Effector memory CD4-positive, alpha-beta T cell (primary cell): Measurements from ENCODE around the gene UCK1.

Experiments
- DNase-seq, 3 donors: peaks; one replicate each; pipeline ENCODE4 v3.0.0-alpha.2; 2020
- H3K27ac ChIP-seq: 2 replicates; pipeline ENCODE4 v1.7.0; 2013; ENCODE audit warnings: mild to moderate bottlenecking, low read length, moderate library complexity; ENCODE audit not compliant: insufficient read depth, poor library complexity, severe bottlenecking
- H3K27me3 ChIP-seq: replicated peaks from 2 replicates; pipeline ENCODE4 v1.7.0; 2013; ENCODE audit warnings: mild to moderate bottlenecking, low read length; ENCODE audit not compliant: insufficient read depth, control insufficient read depth, poor library complexity, severe bottlenecking
- H3K36me3 ChIP-seq: 2 replicates; pipeline ENCODE4 v1.7.0; 2013; ENCODE audit warnings: mild to moderate bottlenecking, low read length, moderate library complexity; ENCODE audit not compliant: control insufficient read depth, insufficient read depth
- H3K4me1 ChIP-seq: 2 replicates; pipeline ENCODE4 v1.7.0; 2013; ENCODE audit warnings: low read length, mild to moderate bottlenecking; ENCODE audit not compliant: control insufficient read depth, insufficient read depth, poor library complexity, severe bottlenecking
- H3K4me3 ChIP-seq: 2 replicates; pipeline ENCODE4 v1.7.0; 2013; ENCODE audit warnings: low read length, low read depth, mild to moderate bottlenecking; ENCODE audit not compliant: insufficient read depth, poor library complexity, severe bottlenecking
- H3K9me3 ChIP-seq: 2 replicates; pipeline ENCODE4 v1.7.0; 2013; ENCODE audit warnings: mild to moderate bottlenecking, low read length, moderate library complexity; ENCODE audit not compliant: control insufficient read depth

The UCK1 gene

DNA sequence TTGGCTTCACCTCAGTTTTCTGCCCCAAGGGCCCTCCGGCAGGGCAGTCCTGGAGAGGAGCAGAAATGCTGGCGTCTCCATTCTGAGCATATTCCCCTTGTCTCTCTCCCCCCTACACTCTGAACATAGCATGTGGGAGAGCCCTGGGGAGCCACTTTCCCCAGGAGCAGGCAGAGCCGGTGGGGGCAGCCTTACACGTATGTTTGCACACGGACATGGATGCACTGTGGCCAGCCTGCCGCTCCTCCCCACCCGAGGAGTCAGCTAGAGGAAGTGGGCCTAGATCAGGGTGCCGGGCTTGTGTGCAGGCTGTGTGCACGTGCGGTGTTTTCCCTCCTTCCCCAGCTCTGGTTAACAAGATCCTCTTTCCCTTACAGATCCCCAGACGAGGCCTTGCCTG, 53.7 kb downstream of the UCK1 start:
- Histone ChIP-seq H3K36me3 (peaks cover 90% of the 10 kb centered on the region), H3K4me1 (no peaks in the 10 kb centered on the region), H3K27me3 (no peaks in the 10 kb centered on the region), H3K9me3 (no peaks in the 10 kb centered on the region), H3K4me3 (no peak overlapping the region), H3K27ac (no peak overlapping the region)
- no peak for DNase-seq

- H3K4me3 ChIP-seq: no peak overlapping the region
- H3K27ac ChIP-seq: no peak overlapping the region
- no peaks in the 10 kb centered on the region for H3K9me3 ChIP-seq
- H3K4me1 ChIP-seq: no peaks in the 10 kb centered on the region
- no peaks in the 10 kb centered on the region for H3K27me3 ChIP-seq
- peaks cover 89% of the 10 kb centered on the region for H3K36me3 ChIP-seq
- no peak for DNase-seq
These were observed 54.2 kb downstream of the UCK1 start for GRCh38 chr9:131476777-131477345.

GRCh38 chr9:131475956-131476776, 54.9 kb downstream of the UCK1 start:
- no peak overlapping the region for H3K27ac ChIP-seq
- H3K4me3 ChIP-seq: no peak overlapping the region
- DNase-seq: no peak
- no peaks in the 10 kb centered on the region for H3K4me1 ChIP-seq
- H3K36me3 ChIP-seq: peaks cover 90% of the 10 kb centered on the region
- H3K9me3 ChIP-seq: no peaks in the 10 kb centered on the region
- no peaks in the 10 kb centered on the region for H3K27me3 ChIP-seq

DNA sequence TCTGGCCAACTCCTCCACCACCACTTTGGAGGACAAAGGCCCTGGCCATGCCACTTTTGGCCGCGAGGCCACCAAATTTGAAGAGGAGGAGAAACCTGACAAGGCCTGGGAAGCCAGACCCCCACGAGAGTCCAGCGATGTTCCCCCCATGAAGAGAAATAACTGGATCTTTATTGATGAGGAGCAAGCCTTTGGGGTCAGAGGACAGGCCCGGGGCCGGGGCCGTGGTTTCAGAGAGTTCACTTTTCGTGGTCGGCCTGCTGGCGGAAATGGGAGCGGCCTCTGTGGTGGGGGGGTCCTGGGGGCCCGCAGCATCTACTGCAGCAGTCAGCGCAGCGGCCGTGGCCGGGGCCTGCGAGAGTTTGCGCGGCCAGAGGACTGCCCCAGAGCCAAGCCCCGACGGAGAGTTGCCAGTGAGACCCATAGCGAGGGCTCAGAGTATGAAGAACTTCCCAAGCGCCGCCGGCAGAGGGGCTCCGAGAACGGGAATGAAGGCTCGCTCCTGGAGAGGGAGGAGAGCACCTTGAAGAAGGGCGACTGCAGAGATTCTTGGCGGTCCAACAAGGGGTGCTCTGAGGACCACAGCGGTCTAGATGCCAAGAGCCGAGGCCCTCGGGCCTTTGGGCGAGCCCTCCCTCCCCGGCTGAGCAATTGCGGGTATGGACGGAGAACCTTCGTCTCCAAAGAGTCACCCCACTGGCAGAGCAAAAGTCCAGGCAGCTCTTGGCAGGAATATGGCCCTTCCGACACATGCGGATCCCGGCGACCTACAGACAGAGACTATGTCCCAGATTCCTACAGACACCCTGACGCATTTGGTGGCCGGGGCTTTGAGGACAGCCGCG, 55.7 kb downstream of the UCK1 start:
- Histone ChIP-seq H3K27me3 (no peaks in the 10 kb centered on the region), H3K4me3 (no peak overlapping the region), H3K4me1 (no peaks in the 10 kb centered on the region), H3K9me3 (no peaks in the 10 kb centered on the region), H3K27ac (no peak overlapping the region), H3K36me3 (peaks cover 92% of the 10 kb centered on the region)
- no peak for DNase-seq

DNA sequence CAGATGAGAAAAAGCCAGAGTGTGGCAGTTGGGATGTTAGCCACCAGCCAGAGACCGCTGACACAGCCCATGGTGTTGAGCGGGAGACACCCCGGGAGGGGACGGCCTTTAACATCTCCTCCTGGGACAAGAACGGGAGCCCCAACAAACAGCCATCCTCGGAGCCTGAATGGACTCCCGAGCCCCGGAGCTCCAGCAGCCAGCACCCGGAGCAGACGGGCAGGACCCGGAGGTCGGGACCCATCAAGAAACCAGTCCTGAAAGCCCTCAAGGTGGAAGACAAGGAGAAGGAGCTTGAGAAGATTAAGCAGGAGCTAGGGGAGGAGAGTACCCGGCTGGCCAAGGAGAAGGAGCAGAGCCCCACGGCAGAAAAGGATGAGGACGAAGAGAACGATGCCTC, 56.4 kb downstream of the UCK1 start:
- DNase-seq: no peak
- Histone ChIP-seq H3K36me3 (peaks cover 92% of the 10 kb centered on the region), H3K4me1 (no peaks in the 10 kb centered on the region), H3K9me3 (no peaks in the 10 kb centered on the region), H3K4me3 (no peak overlapping the region), H3K27me3 (no peaks in the 10 kb centered on the region), H3K27ac (no peak overlapping the region)

DNA sequence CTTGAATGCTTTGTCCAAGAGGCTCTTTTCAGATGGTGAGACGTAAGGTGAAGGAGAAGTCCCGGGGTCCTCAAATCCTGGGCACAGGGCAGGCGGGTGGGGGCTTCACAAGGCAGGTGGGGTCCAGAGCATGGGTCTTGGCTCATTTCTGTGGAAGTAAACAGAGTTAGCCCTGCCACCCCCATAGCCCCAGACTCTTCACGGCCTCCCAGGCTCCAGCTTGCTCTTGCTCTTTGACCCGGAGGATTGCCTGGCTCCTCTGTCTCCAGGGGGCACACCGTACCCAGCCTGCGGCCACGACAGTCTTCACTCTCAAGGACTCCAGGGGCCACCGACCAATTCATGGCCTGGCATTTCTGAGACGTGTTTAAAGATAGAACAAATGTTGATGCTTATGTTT, 57.2 kb downstream of the UCK1 start:
- Histone ChIP-seq H3K4me3 (no peak overlapping the region), H3K36me3 (peaks cover 93% of the 10 kb centered on the region), H3K27me3 (no peaks in the 10 kb centered on the region), H3K4me1 (no peaks in the 10 kb centered on the region), H3K27ac (no peak overlapping the region), H3K9me3 (no peaks in the 10 kb centered on the region)
- no peak for DNase-seq
